Ishikawa (cell line): ENCODE data around the gene IPCEF1.

ENCODE experiments used
- CEBPB ChIP-seq: IDR thresholded peaks from 2 replicates; pipeline ENCODE4 v1.6.1; 2012
- CREB1 ChIP-seq: IDR thresholded peaks from 2 replicates; pipeline ENCODE4 v1.6.1; 2012; ENCODE audit warnings: low read depth
- EGR1 ChIP-seq: IDR thresholded peaks from 2 replicates; pipeline ENCODE4 v1.6.1; 2012
- EP300 ChIP-seq: IDR thresholded peaks from 2 replicates; pipeline ENCODE4 v1.6.1; 2012; ENCODE audit warnings: borderline replicate concordance
- FOXM1 ChIP-seq: IDR thresholded peaks from 2 replicates; pipeline ENCODE4 v1.6.1; 2012; ENCODE audit warnings: low read depth, borderline replicate concordance
- MAX ChIP-seq: IDR thresholded peaks from 2 replicates; pipeline ENCODE4 v1.6.1; 2012
- NFIC ChIP-seq: IDR thresholded peaks from 2 replicates; pipeline ENCODE4 v1.6.1; 2012
- RAD21 ChIP-seq: IDR thresholded peaks from 2 replicates; pipeline ENCODE4 v1.6.1; 2012; ENCODE audit warnings: low read depth
- TAF1 ChIP-seq: IDR thresholded peaks from 2 replicates; pipeline ENCODE4 v1.6.1; 2012; ENCODE audit warnings: low read depth, mild to moderate bottlenecking
- TCF12 ChIP-seq: IDR thresholded peaks from 2 replicates; pipeline ENCODE4 v1.6.1; 2012; ENCODE audit warnings: low read depth
- TEAD4 ChIP-seq: IDR thresholded peaks from 2 replicates; pipeline ENCODE4 v1.6.1; 2012
- YY1 ChIP-seq: IDR thresholded peaks from 2 replicates; pipeline ENCODE4 v1.6.1; 2012; ENCODE audit warnings: low read depth
- ZBTB7A ChIP-seq: IDR thresholded peaks from 2 replicates; pipeline ENCODE4 v1.6.1; 2012; ENCODE audit warnings: low read depth
- TF ChIP-seq, protein P1 (sequence below): IDR thresholded peaks from 2 replicates; pipeline ENCODE4 v1.6.1; 2012
- TF ChIP-seq, protein P2 (sequence below): IDR thresholded peaks from 2 replicates; pipeline ENCODE4 v1.6.1; 2012; ENCODE audit warnings: low read depth, mild to moderate bottlenecking

IPCEF1 gene

GRCh38 chr6:154261688-154262397 lies 94.8 kb downstream of the IPCEF1 start:
- TF ChIP-seq CREB1 (no peak), RAD21 (no peak), YY1 (no peak), NFIC (no peak), CEBPB (no peak), EP300 (no peak), ZBTB7A (no peak), FOXM1 (no peak), TAF1 (no peak), TCF12 (no peak), MAX (no peak), EGR1 (no peak), TEAD4 (no peak)
- TF ChIP-seq, protein P1, sequence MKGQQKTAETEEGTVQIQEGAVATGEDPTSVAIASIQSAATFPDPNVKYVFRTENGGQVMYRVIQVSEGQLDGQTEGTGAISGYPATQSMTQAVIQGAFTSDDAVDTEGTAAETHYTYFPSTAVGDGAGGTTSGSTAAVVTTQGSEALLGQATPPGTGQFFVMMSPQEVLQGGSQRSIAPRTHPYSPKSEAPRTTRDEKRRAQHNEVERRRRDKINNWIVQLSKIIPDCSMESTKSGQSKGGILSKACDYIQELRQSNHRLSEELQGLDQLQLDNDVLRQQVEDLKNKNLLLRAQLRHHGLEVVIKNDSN = no peak

DNA sequence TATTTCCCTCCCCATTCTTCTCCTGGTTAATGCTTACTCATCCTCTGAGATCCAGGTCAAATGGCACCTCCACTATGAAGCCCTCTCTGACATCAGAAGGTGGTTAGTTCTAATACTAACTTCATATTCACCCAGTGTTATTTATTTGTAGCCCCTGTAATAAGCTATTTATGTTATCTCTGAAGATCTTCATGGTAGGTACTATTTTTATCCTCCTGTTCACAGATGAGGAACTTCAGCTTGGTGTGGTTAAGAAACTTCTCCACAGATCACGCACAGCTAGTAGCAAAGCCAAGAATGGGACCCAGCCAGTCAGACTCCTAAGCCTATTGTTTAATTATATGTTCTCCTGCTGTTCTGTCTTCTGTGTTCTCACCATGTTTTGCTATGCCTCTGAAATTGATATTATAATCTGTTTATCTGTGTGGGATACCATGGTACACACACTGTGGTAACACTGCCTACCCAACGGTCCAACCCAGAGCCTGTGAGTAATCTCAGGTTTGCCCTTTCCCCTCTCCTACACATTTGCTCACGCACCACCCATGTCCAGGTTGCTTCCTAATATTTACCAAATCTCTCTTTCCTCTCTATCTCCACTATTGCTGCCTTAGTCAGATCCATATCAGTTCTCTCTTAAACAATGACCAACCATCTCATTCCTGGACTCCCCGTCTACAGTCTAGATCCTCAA lies 98.4 kb downstream of the IPCEF1 start:
- TF ChIP-seq TEAD4 (no peak), EGR1 (no peak), ZBTB7A (no peak), CREB1 (no peak), EP300 (no peak), YY1 (no peak), FOXM1 (no peak), TCF12 (no peak), MAX (no peak), TAF1 (no peak), CEBPB (no peak), NFIC (no peak)

- no peak for TF ChIP-seq ZBTB7A
- no peak for TF ChIP-seq TEAD4
- no peak for TF ChIP-seq RAD21
- TF ChIP-seq EGR1 = no peak
- no peak for TF ChIP-seq CEBPB
- TF ChIP-seq, protein P2, sequence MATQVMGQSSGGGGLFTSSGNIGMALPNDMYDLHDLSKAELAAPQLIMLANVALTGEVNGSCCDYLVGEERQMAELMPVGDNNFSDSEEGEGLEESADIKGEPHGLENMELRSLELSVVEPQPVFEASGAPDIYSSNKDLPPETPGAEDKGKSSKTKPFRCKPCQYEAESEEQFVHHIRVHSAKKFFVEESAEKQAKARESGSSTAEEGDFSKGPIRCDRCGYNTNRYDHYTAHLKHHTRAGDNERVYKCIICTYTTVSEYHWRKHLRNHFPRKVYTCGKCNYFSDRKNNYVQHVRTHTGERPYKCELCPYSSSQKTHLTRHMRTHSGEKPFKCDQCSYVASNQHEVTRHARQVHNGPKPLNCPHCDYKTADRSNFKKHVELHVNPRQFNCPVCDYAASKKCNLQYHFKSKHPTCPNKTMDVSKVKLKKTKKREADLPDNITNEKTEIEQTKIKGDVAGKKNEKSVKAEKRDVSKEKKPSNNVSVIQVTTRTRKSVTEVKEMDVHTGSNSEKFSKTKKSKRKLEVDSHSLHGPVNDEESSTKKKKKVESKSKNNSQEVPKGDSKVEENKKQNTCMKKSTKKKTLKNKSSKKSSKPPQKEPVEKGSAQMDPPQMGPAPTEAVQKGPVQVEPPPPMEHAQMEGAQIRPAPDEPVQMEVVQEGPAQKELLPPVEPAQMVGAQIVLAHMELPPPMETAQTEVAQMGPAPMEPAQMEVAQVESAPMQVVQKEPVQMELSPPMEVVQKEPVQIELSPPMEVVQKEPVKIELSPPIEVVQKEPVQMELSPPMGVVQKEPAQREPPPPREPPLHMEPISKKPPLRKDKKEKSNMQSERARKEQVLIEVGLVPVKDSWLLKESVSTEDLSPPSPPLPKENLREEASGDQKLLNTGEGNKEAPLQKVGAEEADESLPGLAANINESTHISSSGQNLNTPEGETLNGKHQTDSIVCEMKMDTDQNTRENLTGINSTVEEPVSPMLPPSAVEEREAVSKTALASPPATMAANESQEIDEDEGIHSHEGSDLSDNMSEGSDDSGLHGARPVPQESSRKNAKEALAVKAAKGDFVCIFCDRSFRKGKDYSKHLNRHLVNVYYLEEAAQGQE = no peak
- TF ChIP-seq TAF1 = no peak
Observed at GRCh38 chr6:154257067-154257466, 99.5 kb downstream of the IPCEF1 start.

DNA sequence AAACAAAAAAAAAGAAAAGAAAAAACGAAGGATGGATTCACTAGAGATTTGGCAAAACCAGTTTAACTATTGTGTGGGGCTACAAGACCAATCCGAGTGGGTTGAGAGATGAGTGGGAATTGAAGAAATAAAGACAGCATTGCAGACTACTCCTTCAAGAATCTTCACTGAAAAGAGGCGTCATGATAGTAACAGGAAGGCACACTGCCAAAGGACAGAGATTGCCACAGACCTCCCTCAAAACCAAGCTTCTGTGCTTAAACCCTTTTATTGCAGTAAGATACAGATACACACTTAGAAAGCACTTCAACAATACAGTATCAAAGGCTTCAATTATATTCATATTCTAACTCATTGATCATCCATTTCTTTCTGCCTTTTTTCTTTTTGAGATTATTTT lies 103.9 kb downstream of the IPCEF1 start:
- TF ChIP-seq NFIC (no peak), TAF1 (no peak), EP300 (no peak), CREB1 (no peak), CEBPB (no peak), TEAD4 (no peak), MAX (no peak), TCF12 (no peak), EGR1 (no peak), ZBTB7A (no peak), FOXM1 (no peak), YY1 (no peak)
- TF ChIP-seq, protein P1 = no peak
- TF ChIP-seq, protein P2 = no peak

DNA sequence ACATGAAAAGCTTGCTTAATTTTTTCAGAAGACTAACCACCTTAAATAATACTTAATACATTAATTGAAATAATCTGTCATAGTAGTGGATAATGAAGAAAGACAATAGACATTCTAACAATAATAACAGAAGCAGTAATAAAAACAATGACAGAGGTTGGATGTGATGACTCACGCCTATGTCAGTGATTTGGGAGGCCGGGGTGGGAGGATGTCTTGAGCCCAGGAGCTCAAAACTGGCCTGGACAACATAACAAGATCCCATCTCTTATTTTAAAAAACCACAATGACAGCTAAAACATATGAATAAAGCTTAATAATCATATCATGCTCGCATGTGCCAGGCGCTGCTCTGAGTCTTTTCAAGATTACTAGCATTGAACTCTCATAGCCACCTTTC lies 105.5 kb downstream of the IPCEF1 start:
- no peak for TF ChIP-seq ZBTB7A
- TF ChIP-seq EP300 = no peak
- no peak for TF ChIP-seq CREB1
- TF ChIP-seq TEAD4 = no peak
- TF ChIP-seq NFIC = no peak
- TF ChIP-seq RAD21 = no peak
- no peak for TF ChIP-seq YY1
- TF ChIP-seq EGR1 = no peak
- TF ChIP-seq, protein P1 = no peak
- no peak for TF ChIP-seq TAF1
- TF ChIP-seq TCF12 = no peak
- no peak for TF ChIP-seq FOXM1
- TF ChIP-seq, protein P2 = no peak
- TF ChIP-seq CEBPB = no peak
